LoVo (cell line): ENCODE results near the gene SPSB3.

Experiments
- DNase-seq: peaks from one replicate; pipeline ENCODE4 v3.0.0-alpha.2; 2016; ENCODE audit warnings: low spot score

SPSB3 gene

DNA sequence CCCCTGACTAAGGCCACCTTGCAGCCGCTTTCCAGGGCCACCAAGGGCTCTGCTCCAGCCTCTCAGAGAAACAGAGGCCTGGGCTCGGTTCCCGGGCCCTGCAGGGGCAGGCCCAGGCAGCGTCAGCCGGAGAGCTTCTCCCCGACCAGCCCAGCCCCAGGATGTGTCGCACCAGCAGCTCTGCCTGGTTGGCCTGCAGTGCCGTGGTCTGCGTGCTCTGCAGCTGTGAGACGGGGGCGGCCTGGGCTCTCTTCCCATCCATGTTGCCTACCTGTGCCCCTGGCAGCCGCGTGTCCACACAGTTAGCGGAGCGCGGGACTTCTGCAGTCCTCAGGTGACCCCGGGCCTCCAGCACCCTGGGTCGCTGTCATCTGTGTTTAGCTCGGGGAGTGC is 6.3 kb upstream of the SPSB3 start:
- DNase-seq, result no peak

GRCh38 chr16:1788095-1788707 is 5.8 kb upstream of the SPSB3 start:
- DNase-seq, result no peak

- DNase-seq, result no peak
These were observed 5.1 kb upstream of the SPSB3 start for GRCh38 chr16:1787322-1788094.

GRCh38 chr16:1787056-1787321 is 4.6 kb upstream of the SPSB3 start:
- DNase-seq, result no peak

- DNase-seq, result no peak
These were observed 4.1 kb upstream of the SPSB3 start for GRCh38 chr16:1786242-1787055.

DNA sequence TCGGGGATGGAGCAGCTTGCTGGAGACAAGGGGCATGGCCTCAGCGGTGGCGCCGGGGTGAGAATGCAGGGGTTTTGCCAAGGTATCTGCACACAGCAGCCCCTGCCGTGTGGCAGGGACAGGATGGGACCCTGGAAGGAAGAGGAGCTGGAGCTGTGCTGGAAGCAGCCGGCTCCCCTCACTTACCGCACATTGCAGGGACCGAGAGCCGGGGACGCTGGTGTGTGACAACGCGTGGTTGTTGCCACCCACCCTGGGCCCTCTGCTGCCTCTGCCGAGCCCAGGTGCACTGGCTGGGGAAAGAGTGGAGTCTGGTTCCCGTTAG is 3.4 kb upstream of the SPSB3 start:
- no peak for DNase-seq

- DNase-seq, result no peak
These were observed 2.8 kb upstream of the SPSB3 start for GRCh38 chr16:1784977-1785845.

- DNase-seq, result peak; percentile 25
These were observed 488 bp downstream of the SPSB3 start for GRCh38 chr16:1781758-1782407.

DNA sequence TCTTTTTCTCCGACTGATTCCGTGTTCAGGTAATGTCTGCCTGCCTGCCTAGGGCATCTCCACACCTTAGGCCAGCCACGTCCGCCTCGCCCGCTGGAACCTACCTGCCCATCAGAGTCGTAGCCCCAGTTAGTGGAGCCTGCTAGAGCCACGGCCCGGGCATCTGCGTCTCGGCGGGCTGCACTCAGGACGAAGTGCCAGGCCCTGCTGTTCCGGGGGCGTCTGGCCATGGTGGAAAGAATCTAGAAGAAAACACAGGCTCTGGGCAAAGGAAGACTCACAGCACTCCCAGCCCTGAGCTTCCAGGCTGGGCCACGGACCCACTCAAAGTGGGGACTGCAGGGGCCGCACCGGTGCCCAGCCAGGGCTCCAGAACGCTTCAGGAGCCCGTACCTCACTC is 1.1 kb downstream of the SPSB3 start:
- no peak for DNase-seq

DNA sequence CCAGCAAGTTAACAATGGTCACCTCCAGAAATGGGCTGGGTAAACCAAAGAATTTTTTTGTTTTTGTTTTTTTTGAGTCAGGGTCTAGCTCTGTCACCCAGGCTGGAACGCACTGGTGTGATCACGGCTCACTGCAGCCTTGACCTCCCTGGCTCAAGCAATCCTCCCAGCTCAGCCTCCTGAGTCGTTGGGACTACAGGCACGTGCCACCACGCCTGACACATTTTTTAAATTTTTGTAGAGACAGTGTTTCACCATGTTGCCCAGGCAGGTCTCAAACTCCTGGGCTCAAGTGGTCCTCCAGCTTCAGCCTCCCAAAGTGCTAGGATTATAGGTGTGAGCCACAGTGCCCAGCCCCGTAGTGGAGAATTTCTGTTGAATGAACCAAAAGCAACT is 1.7 kb downstream of the SPSB3 start:
- DNase-seq, result no peak

DNA sequence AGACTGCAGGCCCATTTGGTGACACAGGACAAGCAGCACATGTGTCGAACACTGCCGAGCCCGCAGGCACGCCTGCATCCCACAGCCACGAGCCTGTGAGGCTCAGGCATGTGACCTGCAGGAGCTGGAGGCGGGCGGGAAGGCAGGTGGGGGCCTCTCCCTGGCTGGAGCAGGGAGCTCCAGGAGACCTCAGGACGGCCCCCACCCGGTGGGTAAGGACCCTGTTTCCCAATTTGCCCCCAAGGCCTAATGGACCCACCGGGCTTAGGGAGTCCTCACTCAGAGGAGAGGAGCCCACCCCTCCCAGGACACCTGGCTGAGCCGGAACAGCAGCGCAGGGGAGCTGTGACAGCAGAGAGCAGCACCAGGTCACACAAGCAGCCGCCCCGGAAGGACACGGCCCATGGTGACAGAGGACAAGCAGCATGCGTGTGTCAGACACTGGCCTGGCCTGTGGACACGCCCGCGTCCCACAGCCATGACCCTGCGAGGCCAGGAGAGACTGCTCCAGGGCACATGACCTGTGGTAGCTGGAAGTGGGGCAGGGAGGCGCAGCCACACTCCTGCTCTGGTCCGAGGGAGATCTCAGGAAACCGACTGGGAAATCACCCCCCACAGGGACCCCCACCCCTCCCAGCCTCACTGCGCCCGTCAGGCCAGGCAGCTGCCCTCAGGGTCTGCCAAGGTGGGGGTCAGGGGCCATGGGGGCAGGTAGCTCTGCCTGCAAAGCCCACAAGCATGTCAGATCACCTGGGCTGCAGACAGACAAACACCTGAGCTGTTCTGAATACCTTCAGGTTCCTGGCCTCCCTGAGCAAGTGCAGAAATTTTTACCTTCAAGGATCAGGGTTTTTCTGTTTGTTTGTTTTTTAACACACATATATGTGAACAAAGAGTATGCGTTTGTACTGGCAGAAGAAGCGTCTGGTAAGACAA is 2.4 kb downstream of the SPSB3 start:
- no peak for DNase-seq

DNA sequence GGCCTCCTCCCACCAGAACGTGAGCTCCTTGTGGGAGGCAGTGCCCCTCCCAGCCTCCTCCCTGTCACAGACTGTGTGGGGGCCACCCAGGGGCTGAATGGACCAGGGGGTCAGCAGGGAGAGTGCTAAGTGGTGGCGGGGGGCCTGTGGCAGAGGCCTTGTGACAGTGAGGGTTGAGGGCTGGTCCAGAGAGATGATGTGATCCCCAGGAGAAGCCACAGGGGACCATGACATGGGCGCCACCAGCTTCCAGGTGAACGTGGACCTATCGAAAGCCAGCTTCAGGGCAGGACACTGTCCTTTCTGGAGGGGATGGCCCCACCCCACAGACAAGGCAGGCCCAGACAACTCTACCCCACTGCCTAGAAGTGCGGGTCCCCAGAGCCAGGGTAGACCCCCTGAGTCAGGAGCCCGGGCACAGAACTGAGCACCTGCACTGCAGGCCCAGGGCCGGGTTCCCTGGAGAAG is 3.1 kb downstream of the SPSB3 start:
- no peak for DNase-seq

GRCh38 chr16:1778200-1779179 is 3.9 kb downstream of the SPSB3 start:
- no peak for DNase-seq

GRCh38 chr16:1777375-1778199 is 4.8 kb downstream of the SPSB3 start:
- DNase-seq, result no peak

DNA sequence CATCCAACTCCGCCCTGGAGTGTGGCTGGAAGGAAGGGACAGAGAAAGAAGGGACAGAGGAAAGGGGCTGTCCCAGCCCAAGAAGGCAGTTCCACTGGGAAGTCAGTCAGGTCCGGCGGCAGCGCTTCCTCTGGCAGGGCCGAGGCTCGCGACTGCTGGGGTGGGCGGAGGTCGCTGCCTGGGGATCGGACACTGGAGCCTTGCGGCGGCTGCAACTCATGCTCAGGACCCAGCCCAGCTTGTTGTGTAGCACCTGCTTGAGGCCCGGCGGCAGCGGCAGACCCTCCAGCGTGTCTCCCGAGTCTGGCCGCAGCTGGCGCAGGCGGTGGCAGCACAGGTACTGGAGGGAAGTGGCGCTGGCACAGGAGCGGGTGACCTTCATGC is 5.4 kb downstream of the SPSB3 start:
- no peak for DNase-seq

GRCh38 chr16:1776672-1776955 is 5.8 kb downstream of the SPSB3 start:
- no peak for DNase-seq

GRCh38 chr16:1775846-1776671 is 6.3 kb downstream of the SPSB3 start:
- DNase-seq, result no peak
